Left lobe of liver (tissue), 2 donors: ENCODE data around the gene N4BP3. TPM values are rescaled to one million over a fixed set of nuclear protein-coding genes. Genes with fewer than 3 reads are reported as not detected.
"Not testable (repeated sequence)": the region's sequence is repeated elsewhere in the genome, so short reads cannot be mapped to it uniquely, and the experiment has no call there.

Source experiments
- ATAC-seq: fragments of 200-7000 bp; cut with Tn5 transposase; one replicate; pipeline ENCODE4 v1.9.1; 2020; ENCODE audit warnings: mild to moderate bottlenecking, moderate library complexity
- DNase-seq: peaks from one replicate; pipeline ENCODE4 v3.0.0-alpha.2; 2020; ENCODE audit warnings: low spot score
- total RNA-seq: library from RNA; stranded (reverse); gene quantifications from one replicate; pipeline ENCODE4 v1.2.1, GENCODE V29; 2021
- donor health status: DM: no; HTN: no; CAD: no; lungs with moderate emphysema.
- donor health status: DM: no; HTN: yes; CAD: no.

Gene N4BP3
- total RNA-seq: 0.13 TPM

- peak; percentile 38 for ATAC-seq
- no peak for DNase-seq
Measured at GRCh38 chr5:178113141-178113787, at the start of gene N4BP3. TSS of gene N4BP3 (plus strand) at chr5:178113532. CDS start at chr5:178119584, 6,052 bp downstream.

GRCh38 chr5:178067755-178068154 is 45.6 kb upstream of the N4BP3 start:
- DNase-seq (no peak), ATAC-seq (no peak)

- no peak for ATAC-seq
- DNase-seq: no peak
Measured at GRCh38 chr5:178068293-178068692, 45.0 kb upstream of the N4BP3 start.

- ATAC-seq: peak; percentile 60
- DNase-seq: no peak
Measured at GRCh38 chr5:178069909-178070308, 43.4 kb upstream of the N4BP3 start.

GRCh38 chr5:178071108-178071507 is 42.2 kb upstream of the N4BP3 start:
- DNase-seq (no peak), ATAC-seq (no peak)

GRCh38 chr5:178072749-178073148 is 40.6 kb upstream of the N4BP3 start:
- ATAC-seq: no peak
- DNase-seq: no peak

- ATAC-seq (no peak), DNase-seq (no peak)
Measured at GRCh38 chr5:178074266-178074952, 38.9 kb upstream of the N4BP3 start.

- not testable (repeated sequence) for DNase-seq, ATAC-seq
Measured at GRCh38 chr5:178076965-178077364, 36.4 kb upstream of the N4BP3 start.

GRCh38 chr5:178077751-178078150 is 35.6 kb upstream of the N4BP3 start:
- no peak for DNase-seq

GRCh38 chr5:178078197-178079010 is 34.9 kb upstream of the N4BP3 start:
- no peak for ATAC-seq
- no peak for DNase-seq

More at GRCh38 chr5:178077751-178078150, 35.6 kb upstream of the N4BP3 start:
- no peak for ATAC-seq

- no peak for ATAC-seq
- no peak for DNase-seq
Measured at GRCh38 chr5:178080056-178080455, 33.3 kb upstream of the N4BP3 start.

- DNase-seq (no peak), ATAC-seq (no peak)
Measured at GRCh38 chr5:178080618-178081410, 32.5 kb upstream of the N4BP3 start.

- ATAC-seq (no peak), DNase-seq (no peak)
Measured at GRCh38 chr5:178081571-178082243, 31.6 kb upstream of the N4BP3 start.

- ATAC-seq (no peak), DNase-seq (no peak)
Measured at GRCh38 chr5:178083922-178084321, 29.4 kb upstream of the N4BP3 start.

- DNase-seq (no peak), ATAC-seq (no peak)
Measured at GRCh38 chr5:178085316-178085715, 28.0 kb upstream of the N4BP3 start.

- DNase-seq (no peak), ATAC-seq (no peak)
Measured at GRCh38 chr5:178086266-178086665, 27.1 kb upstream of the N4BP3 start.

- not testable (repeated sequence) for ATAC-seq, DNase-seq
Measured at GRCh38 chr5:178087199-178087598, 26.1 kb upstream of the N4BP3 start.

- no peak for DNase-seq
- no peak for ATAC-seq
Measured at GRCh38 chr5:178090856-178091255, 22.5 kb upstream of the N4BP3 start.

GRCh38 chr5:178093134-178093533 is 20.2 kb upstream of the N4BP3 start:
- ATAC-seq (no peak), DNase-seq (no peak)

- no peak for ATAC-seq
- DNase-seq: no peak
Measured at GRCh38 chr5:178094345-178094744, 19.0 kb upstream of the N4BP3 start.
